ENCODE data around the gene RNF8.
"Not testable (repeated sequence)": the region's sequence is repeated elsewhere in the genome, so short reads cannot be mapped to it uniquely, and the experiment has no call there.

The RNF8 gene

DNA sequence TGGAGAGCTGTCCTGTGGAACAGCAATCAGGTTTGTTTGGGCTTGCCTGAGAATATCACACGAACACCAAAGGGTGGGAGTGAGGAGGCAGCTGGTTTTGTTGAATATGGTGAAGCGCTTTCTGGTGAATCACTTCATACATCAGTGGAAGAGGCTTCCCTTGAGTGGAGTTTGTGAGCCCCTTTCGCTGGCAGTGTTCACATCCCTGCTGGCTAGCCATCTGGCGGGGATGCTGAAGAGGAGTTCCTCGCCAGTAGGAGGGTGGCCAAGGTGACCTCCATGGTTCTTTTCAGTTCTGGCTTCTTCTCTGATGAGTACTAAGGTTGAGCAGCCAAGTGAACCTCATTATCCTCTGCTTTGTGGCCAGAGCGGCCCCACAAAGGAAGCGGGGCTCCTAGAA lies 37.7 kb upstream of the RNF8 start:
- no peak overlapping the region for H3K27ac Mint-ChIP-seq
- H3K9me3 Mint-ChIP-seq, result no peaks in the 10 kb centered on the region
- H3K27me3 Mint-ChIP-seq, result no peaks in the 10 kb centered on the region
- no peak for DNase-seq
- peaks cover 2% of the 10 kb centered on the region for H3K4me1 Mint-ChIP-seq
- no peak overlapping the region for H3K4me3 Mint-ChIP-seq
- no peak for ATAC-seq
- peaks cover 6% of the 10 kb centered on the region for H3K36me3 Mint-ChIP-seq (ENCODE audit: low read depth)

DNA sequence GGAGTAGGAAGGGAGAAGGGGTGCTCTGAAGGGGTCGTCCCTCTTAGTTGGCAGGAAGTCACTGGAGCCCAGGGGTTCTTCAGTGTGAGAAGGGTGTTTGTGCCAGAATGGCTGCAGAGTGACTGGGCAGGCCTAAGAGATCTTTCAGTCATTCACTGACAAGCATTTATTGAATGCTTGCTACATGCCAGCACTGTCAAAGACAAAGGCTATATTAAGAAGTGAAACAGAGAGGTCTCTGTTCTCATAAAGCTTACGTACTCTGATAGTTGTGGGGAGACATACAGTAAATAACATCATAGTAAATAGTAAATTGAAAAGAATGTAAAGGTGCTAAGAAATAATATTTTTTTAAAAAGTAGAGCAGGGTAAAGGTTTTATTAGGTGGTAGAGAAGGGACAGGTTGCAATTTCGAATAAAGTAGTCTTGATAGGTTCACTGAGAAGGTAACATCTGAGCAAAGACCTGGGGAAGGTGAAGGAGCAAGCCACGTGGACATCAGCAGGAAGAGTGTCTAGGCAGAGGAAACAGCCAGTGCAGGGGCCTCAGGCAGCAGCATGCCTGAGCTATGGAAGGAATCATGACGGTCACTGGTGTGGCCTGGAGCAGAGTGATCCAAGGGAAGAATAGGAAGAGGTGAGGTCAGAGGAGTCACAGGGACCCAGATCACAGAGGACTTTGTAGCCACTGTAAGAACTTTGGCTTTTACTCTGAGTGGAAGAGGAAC lies 36.3 kb upstream of the RNF8 start:
- Mint-ChIP-seq H3K27me3 (no peaks in the 10 kb centered on the region), H3K4me3 (no peak overlapping the region), H3K27ac (no peak overlapping the region), H3K9me3 (no peaks in the 10 kb centered on the region), H3K36me3 (ENCODE audit: low read depth) (peaks cover 7% of the 10 kb centered on the region), H3K4me1 (peaks cover 2% of the 10 kb centered on the region)
- DNase-seq (no peak), ATAC-seq (no peak)

DNA sequence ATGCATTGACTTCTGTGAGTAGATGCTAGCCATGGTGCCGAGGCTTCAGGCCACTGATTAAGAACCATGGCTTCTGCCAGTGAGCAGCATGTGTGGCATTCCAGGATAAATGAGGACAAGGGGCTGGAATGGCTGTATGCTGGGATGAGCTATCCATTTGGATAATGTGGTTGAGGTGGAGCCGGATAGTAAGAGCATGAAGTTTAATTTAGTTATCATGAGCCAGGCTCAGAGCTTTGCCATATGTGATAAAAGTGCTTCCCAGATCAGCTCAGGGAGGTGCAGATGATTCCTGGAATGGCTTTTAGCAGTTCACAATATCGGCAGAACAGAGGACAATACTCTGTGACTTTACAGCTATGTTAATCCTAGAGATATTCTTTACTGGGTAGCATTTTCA lies 34.6 kb upstream of the RNF8 start:
- H3K9me3 Mint-ChIP-seq, result no peaks in the 10 kb centered on the region
- ATAC-seq, result no peak
- no peak for DNase-seq
- no peak overlapping the region for H3K27ac Mint-ChIP-seq
- no peaks in the 10 kb centered on the region for H3K27me3 Mint-ChIP-seq
- H3K4me1 Mint-ChIP-seq, result peaks cover 9% of the 10 kb centered on the region
- H3K36me3 Mint-ChIP-seq (ENCODE audit: low read depth), result peaks cover 5% of the 10 kb centered on the region
- H3K4me3 Mint-ChIP-seq, result no peak overlapping the region

DNA sequence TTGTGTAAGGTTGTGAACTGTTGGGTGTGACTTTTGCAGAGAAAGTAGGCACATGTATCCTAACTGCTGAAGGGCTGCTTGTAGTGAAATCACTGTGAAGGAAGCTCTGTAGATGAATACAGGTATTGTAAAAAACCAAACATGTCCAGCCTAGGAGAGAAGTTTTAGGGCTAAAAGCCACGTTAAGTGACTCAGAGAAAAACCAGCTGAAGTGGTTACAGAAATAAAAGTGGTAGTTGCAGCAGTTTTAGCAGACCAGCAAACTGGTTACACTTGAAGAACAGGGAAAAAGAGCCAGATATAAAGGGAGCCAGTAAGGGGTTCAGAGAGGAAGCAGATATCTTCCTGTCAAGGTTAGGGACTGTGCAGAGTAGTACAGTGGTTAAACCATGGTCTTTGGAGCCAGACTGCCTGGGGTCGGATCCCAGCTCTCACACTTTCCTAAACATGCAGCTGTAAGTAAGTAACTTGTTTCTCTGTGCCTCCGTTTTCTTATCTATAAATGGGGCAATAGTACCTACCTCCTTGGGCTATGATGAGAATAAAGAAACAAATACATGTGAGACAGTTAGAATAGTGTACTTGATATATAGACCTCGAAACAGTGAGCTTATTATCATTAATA lies 33.8 kb upstream of the RNF8 start:
- Mint-ChIP-seq H3K4me1 (peaks cover 14% of the 10 kb centered on the region), H3K36me3 (ENCODE audit: low read depth) (peaks cover 3% of the 10 kb centered on the region), H3K27me3 (no peaks in the 10 kb centered on the region), H3K4me3 (no peak overlapping the region), H3K9me3 (no peaks in the 10 kb centered on the region), H3K27ac (no peak overlapping the region)
- ATAC-seq (no peak), DNase-seq (no peak)

DNA sequence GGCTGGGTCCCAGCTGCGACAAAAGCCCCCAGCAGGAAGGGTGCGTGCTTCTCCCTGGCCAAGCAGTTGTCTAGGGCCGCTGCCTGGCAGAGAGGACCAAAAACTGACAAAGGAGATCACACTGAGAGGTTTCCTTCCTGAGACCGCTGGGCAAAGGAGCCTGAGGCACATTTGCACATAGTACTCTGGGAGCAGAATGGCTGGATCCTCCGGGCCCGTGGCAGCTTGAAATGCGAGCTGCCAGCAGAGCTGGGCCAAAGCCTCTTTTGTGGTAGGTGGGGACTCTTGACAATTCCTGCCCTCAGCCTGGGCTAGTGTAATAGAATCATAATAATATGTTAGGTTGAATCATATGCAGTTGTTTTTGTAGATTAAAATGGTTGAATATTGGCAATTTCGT lies 33.1 kb upstream of the RNF8 start:
- DNase-seq, result no peak
- Mint-ChIP-seq H3K36me3 (ENCODE audit: low read depth) (peaks cover 3% of the 10 kb centered on the region), H3K4me1 (peaks cover 16% of the 10 kb centered on the region), H3K4me3 (no peak overlapping the region), H3K27ac (no peak overlapping the region), H3K9me3 (no peaks in the 10 kb centered on the region), H3K27me3 (no peaks in the 10 kb centered on the region)
- no peak for ATAC-seq

DNA sequence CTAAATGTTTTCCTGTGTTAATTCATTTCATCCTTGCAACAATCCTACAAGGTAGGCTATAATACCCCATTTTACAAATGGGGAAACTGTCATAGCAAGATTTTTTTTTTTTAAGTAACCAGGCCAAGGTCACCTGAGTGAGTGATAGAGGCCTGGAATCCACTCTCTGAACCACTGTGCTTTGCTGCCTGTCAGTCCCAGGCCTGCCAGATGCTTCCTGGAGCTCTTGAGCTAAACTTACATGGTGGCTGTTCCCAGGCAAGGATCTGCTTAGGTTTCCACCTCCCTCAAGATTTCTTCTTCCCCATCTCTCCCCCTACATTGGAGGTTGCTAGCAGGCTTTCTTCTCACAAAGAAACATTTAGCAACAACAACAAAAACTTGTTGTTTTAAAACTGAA lies 32.7 kb upstream of the RNF8 start:
- Mint-ChIP-seq H3K9me3 (no peaks in the 10 kb centered on the region), H3K4me1 (peaks cover 16% of the 10 kb centered on the region), H3K36me3 (ENCODE audit: low read depth) (peaks cover 3% of the 10 kb centered on the region), H3K27me3 (no peaks in the 10 kb centered on the region), H3K4me3 (no peak overlapping the region), H3K27ac (no peak overlapping the region)
- DNase-seq (no peak), ATAC-seq (no peak)

DNA sequence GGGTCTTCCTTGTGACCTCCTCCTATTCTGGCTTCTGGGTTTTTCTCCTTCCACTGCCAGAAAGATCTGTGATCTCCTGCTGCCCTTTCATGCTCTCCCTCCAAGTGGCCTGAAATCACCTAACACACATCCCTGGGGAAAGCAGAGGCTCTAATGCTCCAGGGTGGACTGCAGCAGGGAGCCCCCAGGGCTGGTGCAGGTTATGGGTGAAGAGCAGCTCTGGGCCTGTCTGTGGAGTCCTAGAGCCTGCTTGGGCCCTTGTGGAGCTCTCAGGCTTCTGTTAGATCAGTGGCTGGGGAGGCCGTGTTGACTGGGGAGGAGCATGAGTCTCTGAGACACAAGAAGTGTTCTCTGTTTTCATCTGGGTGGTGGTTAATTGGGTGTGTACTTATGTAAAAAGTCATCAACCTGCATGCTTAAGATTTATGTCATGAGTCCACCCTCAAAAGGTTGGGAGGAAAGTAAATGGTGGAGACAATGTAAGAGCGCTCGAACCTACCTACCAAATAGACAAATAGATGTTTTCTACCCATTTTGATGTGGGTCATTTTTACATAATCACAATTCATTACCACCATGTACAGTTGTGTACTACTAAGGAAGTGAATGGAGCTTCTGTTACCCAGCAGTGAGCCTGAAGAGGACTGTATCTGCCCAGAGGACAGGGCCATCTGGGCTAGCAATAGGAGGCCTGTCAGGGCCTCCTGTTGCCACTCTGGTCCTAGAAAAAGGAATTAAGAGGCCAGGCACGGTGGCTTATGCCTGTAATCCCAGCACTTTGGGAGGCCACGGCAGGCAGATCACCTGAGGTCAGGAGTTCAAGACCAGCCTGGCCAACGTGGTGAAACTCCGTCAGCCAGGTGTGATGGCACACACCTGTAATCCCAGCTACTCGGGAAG lies 32.0 kb upstream of the RNF8 start:
- peaks cover 16% of the 10 kb centered on the region for H3K4me1 Mint-ChIP-seq
- H3K27me3 Mint-ChIP-seq, result no peaks in the 10 kb centered on the region
- ATAC-seq (no peak), DNase-seq (no peak)
- H3K9me3 Mint-ChIP-seq, result no peaks in the 10 kb centered on the region
- no peak overlapping the region for H3K27ac Mint-ChIP-seq
- H3K36me3 Mint-ChIP-seq (ENCODE audit: low read depth), result peaks cover 2% of the 10 kb centered on the region
- H3K4me3 Mint-ChIP-seq, result no peak overlapping the region

DNA sequence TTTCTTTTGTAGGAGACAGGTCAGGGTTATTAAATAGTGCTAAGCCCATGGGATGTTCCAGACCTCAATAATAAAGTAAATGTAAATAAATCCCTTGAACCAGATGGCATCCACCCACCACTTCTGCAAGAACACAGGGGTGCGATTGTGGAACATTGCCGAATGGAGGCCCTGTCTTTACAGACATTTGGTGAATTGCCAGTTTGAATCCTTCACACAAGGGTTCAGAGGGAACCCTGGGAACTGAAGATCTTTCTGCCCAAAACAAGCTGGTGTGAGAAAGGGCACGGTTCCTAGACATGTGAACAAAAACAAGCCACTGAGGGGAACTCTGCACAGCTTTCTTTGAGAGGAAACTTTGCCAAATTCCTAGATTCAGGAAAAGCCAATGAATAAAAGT lies 30.2 kb upstream of the RNF8 start:
- Mint-ChIP-seq H3K4me1 (peaks cover 16% of the 10 kb centered on the region), H3K36me3 (ENCODE audit: low read depth) (peaks cover 6% of the 10 kb centered on the region), H3K27ac (no peak overlapping the region), H3K9me3 (no peaks in the 10 kb centered on the region), H3K4me3 (no peak overlapping the region), H3K27me3 (no peaks in the 10 kb centered on the region)
- ATAC-seq (no peak), DNase-seq (no peak)

DNA sequence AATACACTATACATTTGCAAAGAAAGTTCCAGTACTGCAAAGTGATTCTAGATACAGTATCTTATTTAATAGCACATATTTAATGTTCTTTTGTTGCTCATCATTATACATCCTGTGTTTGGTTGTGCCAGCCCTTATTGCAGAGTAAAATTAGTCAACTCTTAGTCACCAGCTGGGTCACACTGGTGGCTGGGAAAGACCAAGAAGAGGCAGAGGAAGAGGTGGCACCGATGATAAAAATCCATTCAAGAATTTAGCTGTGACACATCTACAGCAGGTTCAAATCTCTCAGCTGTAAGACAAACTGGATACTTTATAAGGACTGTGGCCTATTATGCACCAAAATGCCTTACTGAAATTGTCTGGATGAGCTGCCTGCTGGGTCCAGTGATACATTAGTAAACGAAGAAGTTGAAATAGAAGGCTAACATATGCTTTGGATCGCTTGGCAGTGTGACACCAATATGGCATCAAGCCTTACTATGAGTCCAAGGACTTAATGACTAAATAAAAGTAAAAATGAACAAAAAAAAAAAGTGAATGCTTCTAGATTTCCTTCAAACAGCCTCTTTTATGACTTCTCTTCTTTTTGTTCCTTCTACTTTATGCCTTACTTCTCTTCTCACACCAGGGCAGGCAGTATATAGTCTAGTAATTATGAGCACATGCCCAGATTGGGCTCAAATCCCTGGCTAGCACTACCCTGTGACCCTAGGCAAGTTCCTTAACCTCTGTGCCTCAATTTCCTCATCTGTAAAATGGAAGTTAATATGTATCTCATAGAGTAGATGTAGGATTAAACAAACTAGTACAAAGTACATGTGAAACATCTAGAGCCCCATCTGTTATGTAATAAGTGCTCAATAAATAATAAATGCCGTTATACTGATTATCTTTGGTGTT lies 29.4 kb upstream of the RNF8 start:
- H3K27me3 Mint-ChIP-seq, result no peaks in the 10 kb centered on the region
- peaks cover 9% of the 10 kb centered on the region for H3K36me3 Mint-ChIP-seq (ENCODE audit: low read depth)
- no peaks in the 10 kb centered on the region for H3K9me3 Mint-ChIP-seq
- H3K4me3 Mint-ChIP-seq, result no peak overlapping the region
- H3K4me1 Mint-ChIP-seq, result peaks cover 16% of the 10 kb centered on the region
- peak; percentile 87 for ATAC-seq
- H3K27ac Mint-ChIP-seq, result no peak overlapping the region
- DNase-seq, result peak; percentile 14

DNA sequence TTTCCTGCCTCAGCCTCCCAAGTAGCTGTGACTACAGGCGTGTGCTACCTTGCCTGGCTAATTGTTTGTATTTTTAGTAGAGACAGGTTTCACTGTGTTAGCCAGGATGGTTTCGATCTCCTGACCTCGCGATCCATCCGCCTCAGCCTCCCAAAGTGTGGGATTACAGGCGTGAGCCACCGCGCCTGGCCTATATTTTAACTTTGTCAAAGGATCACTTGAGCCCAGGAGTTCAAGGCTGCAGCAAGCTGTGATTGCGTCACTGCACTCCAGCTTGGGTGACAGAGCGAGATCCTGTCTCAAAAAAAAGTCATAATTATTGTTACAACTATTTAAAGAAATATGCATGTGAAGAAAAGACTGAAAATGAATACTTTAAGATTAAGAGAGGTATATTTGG lies 23.4 kb upstream of the RNF8 start:
- ATAC-seq, H3K27me3 Mint-ChIP-seq, H3K4me1 Mint-ChIP-seq, H3K27ac Mint-ChIP-seq, H3K9me3 Mint-ChIP-seq, H3K4me3 Mint-ChIP-seq, DNase-seq: not testable (repeated sequence)
- H3K36me3 Mint-ChIP-seq (ENCODE audit: low read depth), result peaks cover 13% of the 10 kb centered on the region

DNA sequence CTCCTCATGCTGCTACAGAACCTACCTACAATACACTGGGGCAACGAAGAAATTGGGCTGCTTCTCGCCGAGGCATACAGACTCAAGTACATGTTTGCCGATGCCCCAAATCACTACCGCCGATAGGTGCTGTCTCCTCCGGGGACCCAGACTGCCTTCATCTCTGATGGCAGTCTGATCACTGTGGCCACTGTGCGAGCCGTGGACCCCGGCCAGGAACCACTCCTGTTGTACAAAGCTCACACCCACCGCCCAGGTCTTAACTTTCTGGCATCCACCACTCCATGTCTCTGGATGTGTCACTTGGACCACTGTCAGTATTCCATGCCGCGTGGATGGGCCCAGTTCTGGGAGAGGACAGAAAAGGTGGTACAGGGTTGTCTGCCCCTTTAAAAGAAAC lies 22.7 kb upstream of the RNF8 start:
- Mint-ChIP-seq H3K27ac (no peak overlapping the region), H3K27me3 (no peaks in the 10 kb centered on the region), H3K4me1 (peaks cover 3% of the 10 kb centered on the region), H3K4me3 (no peak overlapping the region), H3K9me3 (no peaks in the 10 kb centered on the region), H3K36me3 (ENCODE audit: low read depth) (peaks cover 13% of the 10 kb centered on the region)
- ATAC-seq (no peak), DNase-seq (no peak)

DNA sequence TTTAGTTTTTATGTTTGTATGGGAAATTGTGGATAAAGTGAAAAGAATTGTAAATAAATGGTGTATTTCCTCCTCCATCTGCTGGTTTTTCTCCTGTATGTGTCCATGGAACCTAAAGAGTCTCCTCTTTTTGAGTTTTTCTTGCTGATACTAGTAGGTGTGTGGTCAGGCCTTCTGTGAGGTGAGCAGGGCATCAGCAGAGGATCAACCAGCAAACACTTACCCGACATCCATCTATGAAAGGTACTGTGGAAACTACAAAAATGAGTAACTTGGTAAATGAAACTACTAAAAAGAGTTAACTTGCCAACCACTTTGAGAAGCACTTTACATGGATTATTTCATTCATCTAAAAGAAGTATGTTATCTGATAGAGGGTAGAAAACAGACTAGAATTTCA lies 20.9 kb upstream of the RNF8 start:
- Mint-ChIP-seq H3K27ac (no peak overlapping the region), H3K9me3 (no peaks in the 10 kb centered on the region), H3K4me3 (no peak overlapping the region), H3K27me3 (no peaks in the 10 kb centered on the region), H3K4me1 (peaks cover 3% of the 10 kb centered on the region), H3K36me3 (ENCODE audit: low read depth) (peaks cover 8% of the 10 kb centered on the region)
- no peak for ATAC-seq
- DNase-seq, result no peak

DNA sequence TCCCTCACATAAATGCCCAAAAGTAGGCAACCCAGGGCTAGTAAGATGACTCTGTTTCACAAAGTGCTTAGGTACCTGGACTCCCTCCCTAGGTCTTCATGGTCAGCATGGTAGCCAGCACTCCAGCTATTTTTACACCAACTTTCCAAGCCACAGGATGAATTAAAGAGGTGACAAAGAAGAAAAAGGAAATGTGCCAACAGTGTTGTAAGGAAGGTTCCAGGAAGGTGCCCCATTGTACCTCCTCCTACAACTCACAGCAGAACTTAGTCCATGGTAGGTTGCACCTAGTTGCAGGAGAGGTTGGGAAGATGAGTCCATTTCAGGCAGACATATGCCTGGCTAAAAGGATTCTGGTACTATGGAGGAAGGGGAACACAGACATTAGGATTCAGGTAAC lies 19.7 kb upstream of the RNF8 start:
- peaks cover 8% of the 10 kb centered on the region for H3K36me3 Mint-ChIP-seq (ENCODE audit: low read depth)
- ATAC-seq, result no peak
- no peak overlapping the region for H3K27ac Mint-ChIP-seq
- DNase-seq, result no peak
- no peaks in the 10 kb centered on the region for H3K9me3 Mint-ChIP-seq
- H3K27me3 Mint-ChIP-seq, result no peaks in the 10 kb centered on the region
- peaks cover 3% of the 10 kb centered on the region for H3K4me1 Mint-ChIP-seq
- H3K4me3 Mint-ChIP-seq, result no peak overlapping the region

DNA sequence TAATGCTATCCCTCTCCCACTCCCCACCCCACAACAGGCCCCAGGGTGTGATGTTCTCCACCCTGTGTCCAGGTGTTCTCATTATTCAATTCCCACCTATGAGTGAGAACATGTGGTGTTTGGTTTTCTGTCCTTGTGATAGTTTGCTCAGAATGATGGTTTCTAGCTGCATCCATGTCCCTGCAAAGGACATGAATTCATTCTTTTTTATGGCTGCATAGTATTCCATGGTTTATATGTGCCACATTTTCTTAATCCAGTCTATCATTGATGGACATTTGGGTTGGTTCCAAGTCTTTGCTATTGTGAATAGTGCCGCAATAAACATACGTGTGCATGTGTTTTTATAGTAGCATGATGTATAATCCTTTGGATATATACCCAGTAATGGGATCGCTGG lies 15.5 kb upstream of the RNF8 start:
- not testable (repeated sequence) for H3K9me3 Mint-ChIP-seq; ATAC-seq; H3K27me3 Mint-ChIP-seq; H3K4me1 Mint-ChIP-seq; H3K4me3 Mint-ChIP-seq; H3K36me3 Mint-ChIP-seq (ENCODE audit: low read depth); DNase-seq; H3K27ac Mint-ChIP-seq

Data from activated naive CD8-positive, alpha-beta T cell treated with anti-CD3 and anti-CD28 coated beads, Interleukin-2, amount 50 U/mL, for 24 hours (primary cell).